Coronary artery (tissue), 2 donors: Measurements from ENCODE around the gene FOXP1.
"Not testable (repeated sequence)": the region's sequence is repeated elsewhere in the genome, so short reads cannot be mapped to it uniquely, and the experiment has no call there.

Source experiments
- DNase-seq: peaks from one replicate; pipeline ENCODE4 v3.0.0-alpha.2; 2017; ENCODE audit warnings: low spot score
- H3K27ac ChIP-seq, 2 donors: fragments of 200-600 bp; sonication (generic); one replicate each; pipeline ENCODE4 v1.5.1; 2016 to 2019
- H3K4me3 ChIP-seq: fragments of 200-600 bp; sonication (generic); 2 replicates; pipeline ENCODE4 v1.5.1; 2016; ENCODE audit warnings: mild to moderate bottlenecking, moderate library complexity
- CTCF ChIP-seq: fragments of 200-600 bp; sonication (generic); IDR thresholded peaks from one replicate; pipeline ENCODE4 v1.5.1; 2019; ENCODE audit warnings: antibody characterized with exemption

FOXP1 gene

GRCh38 chr3:71327936-71328335, 255.6 kb downstream of the FOXP1 start:
- TF ChIP-seq CTCF: no peak
- DNase-seq: no peak

GRCh38 chr3:71325715-71326114, 257.8 kb downstream of the FOXP1 start:
- Histone ChIP-seq H3K27ac (no peak overlapping the region), H3K4me3 (no peak overlapping the region)
- TF ChIP-seq CTCF: no peak
- no peak for DNase-seq

More at GRCh38 chr3:71327936-71328335, 255.6 kb downstream of the FOXP1 start:
- Histone ChIP-seq H3K27ac (no peak overlapping the region), H3K4me3 (no peak overlapping the region)

GRCh38 chr3:71324224-71324623, 259.3 kb downstream of the FOXP1 start:
- not testable (repeated sequence) for DNase-seq, H3K4me3 ChIP-seq, H3K27ac ChIP-seq

GRCh38 chr3:71323558-71323957, 260.0 kb downstream of the FOXP1 start:
- DNase-seq: no peak
- no peak overlapping the region for H3K27ac ChIP-seq

GRCh38 chr3:71322154-71322553, 261.4 kb downstream of the FOXP1 start:
- no peak for TF ChIP-seq CTCF
- no peak overlapping the region for H3K4me3 ChIP-seq
- no peak for DNase-seq
- H3K27ac ChIP-seq: no peak overlapping the region

More at GRCh38 chr3:71323558-71323957, 260.0 kb downstream of the FOXP1 start:
- no peak for TF ChIP-seq CTCF
- H3K4me3 ChIP-seq: no peak overlapping the region

- no peak overlapping the region for H3K27ac ChIP-seq
- no peak for DNase-seq
- TF ChIP-seq CTCF: no peak
- no peak overlapping the region for H3K4me3 ChIP-seq
Measured at GRCh38 chr3:71319771-71320170, 263.8 kb downstream of the FOXP1 start.

GRCh38 chr3:71318458-71318827, 265.1 kb downstream of the FOXP1 start:
- TF ChIP-seq CTCF: no peak
- H3K27ac ChIP-seq: no peak overlapping the region
- H3K4me3 ChIP-seq: no peak overlapping the region
- DNase-seq: no peak
